Esophagus muscularis mucosa (tissue), 4 donors: Measurements from ENCODE around the gene HPS1. TPM values are rescaled to one million over a fixed set of nuclear protein-coding genes. Genes with fewer than 3 reads are reported as not detected.

Source experiments
- DNase-seq: peaks from one replicate; pipeline ENCODE4 v3.0.0-alpha.2; 2017; ENCODE audit errors: extremely low spot score
- H3K27ac ChIP-seq, 4 donors: fragments of 200-600 bp; sonication (generic); replicated peaks in 1 of 4; 1 replicate in 3 of 4; 2 replicates in 1 of 4; pipeline ENCODE4 v1.5.1; 2016 to 2019; ENCODE audit warnings: mild to moderate bottlenecking in 1 of 4
- H3K27me3 ChIP-seq, 4 donors: fragments of 200-600 bp; sonication (generic); one replicate each; pipeline versions ENCODE4 v1.5.1 to v1.6.0; 2016 to 2019
- H3K36me3 ChIP-seq, 4 donors: fragments of 200-600 bp; sonication (generic); one replicate each; pipeline ENCODE4 v1.5.1; 2016 to 2019
- H3K4me1 ChIP-seq, 4 donors: fragments of 200-600 bp; sonication (generic); one replicate each; pipeline ENCODE4 v1.5.1; 2016 to 2019
- H3K4me3 ChIP-seq, 4 donors: fragments of 200-600 bp; sonication (generic); 1 replicate in 2 of 4; 2 replicates in 2 of 4; pipeline ENCODE4 v1.5.1; 2016 to 2019; ENCODE audit warnings: mild to moderate bottlenecking in 4 of 4, moderate library complexity in 1 of 4
- H3K9me3 ChIP-seq, 4 donors: fragments of 200-600 bp; sonication (generic); 1 replicate in 3 of 4; 2 replicates in 1 of 4; pipeline ENCODE4 v1.5.1; 2016 to 2019
- EP300 ChIP-seq: sonication (generic); formaldehyde crosslinking; IDR thresholded peaks from one replicate; pipeline ENCODE4 v1.6.1; 2017; ENCODE audit warnings: antibody characterized with exemption
- POLR2A ChIP-seq: fragments of 450-650 bp; IDR thresholded peaks from one replicate; pipeline ENCODE4 v1.6.1; 2017; ENCODE audit warnings: antibody characterized with exemption, moderate library complexity, mild to moderate bottlenecking, low read depth
- POLR2AphosphoS5 ChIP-seq, 2 donors: sonication (generic); formaldehyde crosslinking; IDR thresholded peaks; one replicate each; pipeline ENCODE4 v1.6.1; 2017; ENCODE audit warnings: antibody characterized with exemption in 2 of 2
- WGBS: methylation state at CpG from one replicate; pipeline ENCODE4 v1.1.5; 2018; 5-methylcytosine and 5-hydroxymethylcytosine counted together
- intact Hi-C: fragments of 100-400 bp; cut with DNase I; formaldehyde crosslinking; loops from one replicate; pipeline ENCODE4 v1.15.1; 2023
- total RNA-seq, 4 donors: library from RNA; depleted of rRNA; stranded (reverse); fragments of >200 nt; gene quantifications; one replicate each; pipeline versions ENCODE4 v1.1.0 to v1.2.1, GENCODE V29; 2016
- TF ChIP-seq, protein P1 (sequence below), 3 experiments: fragments of 200-600 bp in 2 of 3; fragments of 450-650 bp in 1 of 3; sonication (generic) in 2 of 3; IDR thresholded peaks; one replicate each; pipeline ENCODE4 v1.5.1; 2017 to 2019; ENCODE audit warnings: antibody characterized with exemption in 3 of 3, mild to moderate bottlenecking in 2 of 3, moderate library complexity in 1 of 3

The HPS1 gene
- total RNA-seq, 4 donors from 2014 or later: 49.7 to 76.1 (median 63.7) TPM

GRCh38 chr10:98377536-98377935 is 69.2 kb downstream of the HPS1 start:
- H3K36me3 ChIP-seq: peaks cover 0 to 17% (median 2%) of the 10 kb centered on the region in 4 donors
- no peak overlapping the region for H3K27ac ChIP-seq
- peaks cover 0 to 7% (median 0%) of the 10 kb centered on the region in 4 donors for H3K9me3 ChIP-seq
- WGBS: 100% methylated on average over 3 of the region's 3 CpGs
- intact Hi-C loops: no loop called here
- no peaks in the 10 kb centered on the region for H3K27me3 ChIP-seq
- no peak for TF ChIP-seq POLR2A
- TF ChIP-seq POLR2AphosphoS5 (IDR thresholded peaks at IDR 0.05): no peak
- TF ChIP-seq, protein P1, sequence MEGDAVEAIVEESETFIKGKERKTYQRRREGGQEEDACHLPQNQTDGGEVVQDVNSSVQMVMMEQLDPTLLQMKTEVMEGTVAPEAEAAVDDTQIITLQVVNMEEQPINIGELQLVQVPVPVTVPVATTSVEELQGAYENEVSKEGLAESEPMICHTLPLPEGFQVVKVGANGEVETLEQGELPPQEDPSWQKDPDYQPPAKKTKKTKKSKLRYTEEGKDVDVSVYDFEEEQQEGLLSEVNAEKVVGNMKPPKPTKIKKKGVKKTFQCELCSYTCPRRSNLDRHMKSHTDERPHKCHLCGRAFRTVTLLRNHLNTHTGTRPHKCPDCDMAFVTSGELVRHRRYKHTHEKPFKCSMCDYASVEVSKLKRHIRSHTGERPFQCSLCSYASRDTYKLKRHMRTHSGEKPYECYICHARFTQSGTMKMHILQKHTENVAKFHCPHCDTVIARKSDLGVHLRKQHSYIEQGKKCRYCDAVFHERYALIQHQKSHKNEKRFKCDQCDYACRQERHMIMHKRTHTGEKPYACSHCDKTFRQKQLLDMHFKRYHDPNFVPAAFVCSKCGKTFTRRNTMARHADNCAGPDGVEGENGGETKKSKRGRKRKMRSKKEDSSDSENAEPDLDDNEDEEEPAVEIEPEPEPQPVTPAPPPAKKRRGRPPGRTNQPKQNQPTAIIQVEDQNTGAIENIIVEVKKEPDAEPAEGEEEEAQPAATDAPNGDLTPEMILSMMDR (IDR thresholded peaks at IDR 0.05): no peak
- no peak for TF ChIP-seq EP300
- no peak for DNase-seq
- H3K4me3 ChIP-seq: no peak overlapping the region
- H3K4me1 ChIP-seq: peaks cover 0 to 14% (median 13%) of the 10 kb centered on the region in 4 donors

DNA sequence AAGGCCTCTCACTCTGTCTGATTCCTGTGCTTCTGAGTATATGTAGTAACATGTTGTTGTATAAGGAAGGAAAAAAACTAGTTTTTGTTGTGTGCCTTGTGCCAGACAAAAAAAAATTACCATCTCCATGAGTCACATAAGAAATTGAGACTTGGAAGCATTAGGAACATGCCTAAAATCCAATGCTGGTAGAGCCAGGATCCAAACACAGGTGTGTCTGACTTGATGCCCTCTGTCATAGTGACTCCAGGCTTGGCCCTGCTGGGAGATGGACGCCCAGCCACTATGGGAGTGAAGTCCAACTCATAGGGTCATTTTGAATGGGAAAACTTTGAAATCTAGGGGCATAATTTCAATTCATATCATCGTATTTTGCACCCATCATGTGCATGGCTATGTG is 69.7 kb downstream of the HPS1 start:
- Histone ChIP-seq H3K27ac (no peak overlapping the region), H3K4me1 (peaks cover 0 to 14% (median 13%) of the 10 kb centered on the region in 4 donors), H3K36me3 (peaks cover 0 to 13% (median 0%) of the 10 kb centered on the region in 4 donors), H3K4me3 (no peak overlapping the region), H3K27me3 (no peaks in the 10 kb centered on the region), H3K9me3 (peaks cover 0 to 7% (median 0%) of the 10 kb centered on the region in 4 donors)
- no peak for DNase-seq
- TF ChIP-seq POLR2AphosphoS5 (IDR thresholded peaks at IDR 0.05) (no peak), EP300 (no peak), POLR2A (no peak)
- TF ChIP-seq, protein P1 (IDR thresholded peaks at IDR 0.05): no peak
- WGBS: 100% methylated on average over 2 of the region's 2 CpGs
- intact Hi-C loops: no loop called here

DNA sequence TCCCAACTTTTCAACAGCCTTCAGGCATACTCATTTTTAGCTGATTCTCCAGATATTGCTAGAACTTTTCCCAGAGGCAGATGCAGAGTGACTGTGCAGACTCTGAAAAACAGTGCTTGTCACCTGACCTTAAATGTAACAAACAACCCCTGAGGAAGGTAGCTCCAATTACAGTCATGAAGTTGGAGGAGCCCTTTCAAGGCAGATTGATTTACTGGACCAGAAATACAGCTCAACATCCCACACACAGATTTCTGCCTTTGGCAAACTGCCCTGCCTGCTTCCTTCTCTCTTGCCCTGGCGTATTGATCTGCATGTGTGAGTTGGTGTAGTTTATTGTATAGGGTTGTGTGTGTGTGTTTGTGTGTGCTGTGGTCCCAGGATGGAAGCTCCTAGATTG is 70.2 kb downstream of the HPS1 start:
- H3K4me3 ChIP-seq: no peak overlapping the region
- TF ChIP-seq POLR2AphosphoS5 (IDR thresholded peaks at IDR 0.05): no peak
- no peak for TF ChIP-seq POLR2A
- no peak for TF ChIP-seq EP300
- TF ChIP-seq, protein P1 (IDR thresholded peaks at IDR 0.05): no peak
- H3K9me3 ChIP-seq: peaks cover 0 to 7% (median 0%) of the 10 kb centered on the region in 4 donors
- no peaks in the 10 kb centered on the region for H3K27me3 ChIP-seq
- 80% methylated on average over 1 of the region's 1 CpG for WGBS
- peaks cover 0 to 13% (median 0%) of the 10 kb centered on the region in 4 donors for H3K36me3 ChIP-seq
- DNase-seq: no peak
- H3K4me1 ChIP-seq: peaks cover 0 to 14% (median 13%) of the 10 kb centered on the region in 4 donors
- intact Hi-C loops: no loop called here
- H3K27ac ChIP-seq: no peak overlapping the region

DNA sequence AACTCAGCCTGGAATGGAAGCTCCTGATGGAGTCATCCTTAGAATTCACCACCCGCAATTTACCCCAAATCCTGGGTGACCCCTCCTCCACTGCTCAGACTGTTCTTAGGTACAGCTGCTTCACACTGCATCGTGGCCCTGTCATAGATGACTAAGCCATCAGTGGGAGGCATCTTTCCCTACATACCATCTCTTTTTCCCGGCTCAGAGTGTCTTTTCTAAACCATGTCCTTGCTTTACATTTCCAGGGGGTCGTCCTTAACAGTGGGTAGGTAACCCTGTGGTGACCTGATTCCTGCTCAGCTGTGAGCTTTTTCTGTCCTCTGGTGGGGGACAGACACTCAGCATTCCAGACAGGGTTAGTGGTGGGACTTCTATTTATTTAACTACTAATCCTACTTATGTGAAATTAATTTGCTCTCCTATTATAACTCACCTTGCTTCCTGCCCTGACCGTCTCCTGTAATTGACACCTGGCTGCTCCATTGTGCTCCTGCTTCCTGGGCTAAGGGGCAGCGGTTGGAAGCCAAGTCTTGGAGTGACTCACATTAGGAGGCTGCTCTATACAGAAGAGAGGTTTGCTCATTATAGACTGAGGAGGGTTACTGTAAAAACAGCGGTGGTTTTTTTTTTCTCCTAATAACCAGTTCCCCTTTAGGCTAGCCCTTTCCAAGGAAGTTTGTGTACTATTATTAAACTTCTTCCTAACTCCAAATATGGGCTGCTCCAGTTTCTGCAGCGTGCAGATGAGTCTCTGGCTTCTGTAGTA is 72.3 kb downstream of the HPS1 start:
- TF ChIP-seq, protein P1 (IDR thresholded peaks at IDR 0.05): no peak
- TF ChIP-seq POLR2AphosphoS5 (IDR thresholded peaks at IDR 0.05) (no peak), EP300 (no peak), POLR2A (no peak)
- no peak for DNase-seq
- no peak overlapping the region for H3K27ac ChIP-seq
- peaks cover 0 to 14% (median 13%) of the 10 kb centered on the region in 4 donors for H3K4me1 ChIP-seq
- H3K4me3 ChIP-seq: no peak overlapping the region
- no peaks in the 10 kb centered on the region for H3K27me3 ChIP-seq
- WGBS: 34% methylated on average over 8 of the region's 8 CpGs
- peaks cover 0 to 3% (median 0%) of the 10 kb centered on the region in 4 donors for H3K36me3 ChIP-seq
- peaks cover 0 to 7% (median 0%) of the 10 kb centered on the region in 4 donors for H3K9me3 ChIP-seq
- intact Hi-C loops: no loop called here
